WTC11 (cell line): Measurements from ENCODE around the gene OLFML2B. TPM values are rescaled to one million over a fixed set of nuclear protein-coding genes. Genes with fewer than 3 reads are reported as not detected.

ENCODE experiments used
- ATAC-seq: fragments of 200-7000 bp; cut with Tn5 transposase; 2 replicates; pipeline ENCODE4 v1.10.0; 2021; ENCODE audit warnings: mild to moderate bottlenecking, moderate library complexity
- CTCF ChIA-PET: fragments of 300-600 bp; sonication (Branson Sonifier 250); formaldehyde crosslinking; loops from one replicate; lab custom pipeline; 2021; ENCODE audit warnings: antibody characterized with exemption; lab: Charles Lee
- POLR2A ChIA-PET: fragments of 350-600 bp; sonication (Branson Sonifier 250); formaldehyde crosslinking; loops from one replicate; lab custom pipeline; 2021; ENCODE audit warnings: antibody characterized with exemption; lab: Charles Lee
- DNase-seq: peaks from one replicate; pipeline ENCODE4 v3.0.0; 2021; ENCODE audit warnings: low spot score
- H3K27ac Mint-ChIP-seq: 2 replicates; pipeline ENCODE4 v1.8.0; 2021; ENCODE audit warnings: mixed read lengths
- H3K27me3 Mint-ChIP-seq: 2 replicates; pipeline ENCODE4 v1.8.0; 2021; ENCODE audit warnings: low read depth, mild to moderate bottlenecking, moderate library complexity, mixed read lengths
- H3K36me3 Mint-ChIP-seq: 2 replicates; pipeline ENCODE4 v1.8.0; 2021; ENCODE audit warnings: mixed read lengths
- H3K4me1 Mint-ChIP-seq: 2 replicates; pipeline ENCODE4 v1.8.0; 2022; ENCODE audit warnings: mixed read lengths
- H3K4me3 Mint-ChIP-seq: 2 replicates; pipeline ENCODE4 v1.8.0; 2021; ENCODE audit warnings: mild to moderate bottlenecking, moderate library complexity, mixed read lengths
- H3K9me3 Mint-ChIP-seq: 2 replicates; pipeline ENCODE4 v1.8.0; 2021; ENCODE audit warnings: mixed read lengths
- AFF4 ChIP-seq: sonication (generic); formaldehyde crosslinking; IDR thresholded peaks from 2 replicates; pipeline ENCODE4 v1.8.1; 2023; ENCODE audit warnings: mild to moderate bottlenecking, missing genetic modification reagents, borderline replicate concordance
- ATF2 ChIP-seq: sonication (generic); formaldehyde crosslinking; IDR thresholded peaks from 2 replicates; pipeline ENCODE4 v1.8.1; 2022; ENCODE audit warnings: low read depth, missing genetic modification reagents, borderline replicate concordance
- ELF4 ChIP-seq: sonication (generic); formaldehyde crosslinking; IDR thresholded peaks from 2 replicates; pipeline ENCODE4 v1.8.1; 2022; ENCODE audit warnings: low read depth, mild to moderate bottlenecking, moderate library complexity, missing genetic modification reagents
- FOXK1 ChIP-seq: sonication (generic); formaldehyde crosslinking; IDR thresholded peaks from 2 replicates; pipeline ENCODE4 v1.8.0; 2022; ENCODE audit warnings: mild to moderate bottlenecking, moderate library complexity, missing genetic modification reagents
- GABPB1 ChIP-seq: sonication (generic); formaldehyde crosslinking; IDR thresholded peaks from 2 replicates; pipeline ENCODE4 v1.8.1; 2023; ENCODE audit warnings: mild to moderate bottlenecking, missing genetic modification reagents
- GRHL2 ChIP-seq: fragments of 250-450 bp; sonication (Bioruptor Pico); IDR thresholded peaks from 2 replicates; pipeline ENCODE4 v1.8.0; 2022; ENCODE audit warnings: mild to moderate bottlenecking, moderate library complexity; ENCODE audit not compliant: insufficient replicate concordance, severe bottlenecking
- GTF2I ChIP-seq: fragments of 250-450 bp; sonication (Bioruptor Pico); conservative IDR thresholded peaks from 2 replicates; pipeline ENCODE4 v1.4.0; 2021; ENCODE audit warnings: mild to moderate bottlenecking
- MLX ChIP-seq: sonication (generic); formaldehyde crosslinking; IDR thresholded peaks from 2 replicates; pipeline ENCODE4 v1.8.1; 2023; ENCODE audit warnings: mild to moderate bottlenecking, missing genetic modification reagents, moderate library complexity
- MXD4 ChIP-seq: fragments of 250-450 bp; sonication (Bioruptor Pico); IDR thresholded peaks from 2 replicates; pipeline ENCODE4 v1.8.0; 2021; ENCODE audit warnings: mild to moderate bottlenecking, moderate library complexity, borderline replicate concordance
- PREB ChIP-seq: sonication (generic); formaldehyde crosslinking; IDR thresholded peaks from 2 replicates; pipeline ENCODE4 v1.8.1; 2022; ENCODE audit warnings: mild to moderate bottlenecking, missing genetic modification reagents, moderate library complexity, borderline replicate concordance
- STAT6 ChIP-seq: sonication (generic); formaldehyde crosslinking; conservative IDR thresholded peaks from 2 replicates; pipeline ENCODE4 v1.8.1; 2023; ENCODE audit warnings: mild to moderate bottlenecking, low read depth, missing genetic modification reagents, moderate library complexity
- TCF7 ChIP-seq: sonication (generic); formaldehyde crosslinking; IDR thresholded peaks from 2 replicates; pipeline ENCODE4 v1.8.0; 2022; ENCODE audit warnings: mild to moderate bottlenecking, low read depth, missing genetic modification reagents, moderate library complexity
- USF2 ChIP-seq: sonication (generic); formaldehyde crosslinking; IDR thresholded peaks from 2 replicates; pipeline ENCODE4 v1.8.1; 2023; ENCODE audit warnings: mild to moderate bottlenecking, missing genetic modification reagents, moderate library complexity
- ZNF121 ChIP-seq: sonication (generic); formaldehyde crosslinking; IDR thresholded peaks from 2 replicates; pipeline ENCODE4 v1.8.0; 2023; ENCODE audit warnings: missing genetic modification reagents
- ZNF416 ChIP-seq: fragments of 250-450 bp; sonication (Bioruptor Pico); IDR thresholded peaks from 2 replicates; pipeline ENCODE4 v1.9.0; 2021; ENCODE audit warnings: mild to moderate bottlenecking, inconsistent platforms
- ZNF512 ChIP-seq: sonication (generic); formaldehyde crosslinking; IDR thresholded peaks from 2 replicates; pipeline ENCODE4 v1.8.1; 2022; ENCODE audit warnings: missing genetic modification reagents, borderline replicate concordance
- total RNA-seq: library from RNA; stranded (reverse); gene quantifications from 3 replicates; pipeline ENCODE4 v1.2.3, GENCODE V29; 2021

The OLFML2B gene
- total RNA-seq, 1 experiment from 2014 or later = 4.9 TPM

GRCh38 chr1:162000053-162000420 is 23.6 kb downstream of the OLFML2B start (continued):
- no peak for TF ChIP-seq USF2 (CRISPR knock-in tag)
- no peak for TF ChIP-seq TCF7 (CRISPR knock-in tag)
- no peak for TF ChIP-seq ZNF121 (CRISPR knock-in tag)

- H3K4me1 Mint-ChIP-seq = peaks cover 5% of the 10 kb centered on the region
- no peak overlapping the region for H3K27ac Mint-ChIP-seq
- no peak overlapping the region for H3K4me3 Mint-ChIP-seq
- no peaks in the 10 kb centered on the region for H3K36me3 Mint-ChIP-seq
- H3K27me3 Mint-ChIP-seq = no peaks in the 10 kb centered on the region
- CTCF ChIA-PET = interaction anchor here (1.1 kb wide), 1 partner anchor 207 kb away, joined by 3 read pairs; no protein-coding TSS in a partner anchor
- DNase-seq = no peak
- H3K9me3 Mint-ChIP-seq = no peaks in the 10 kb centered on the region
- POLR2A ChIA-PET = no interaction called here
- ATAC-seq = no peak
- TF ChIP-seq ATF2 (CRISPR knock-in tag) = no peak
- TF ChIP-seq ZNF512 = no peak
- TF ChIP-seq STAT6 (CRISPR knock-in tag) = no peak
- no peak for TF ChIP-seq MXD4 (CRISPR knock-in tag)
- no peak for TF ChIP-seq FOXK1
- no peak for TF ChIP-seq GTF2I (CRISPR knock-in tag)
- no peak for TF ChIP-seq GRHL2 (CRISPR knock-in tag)
- no peak for TF ChIP-seq ZNF416
Measured at GRCh38 chr1:161999301-162000052, 24.2 kb downstream of the OLFML2B start.

- no peak overlapping the region for H3K27ac Mint-ChIP-seq
- POLR2A ChIA-PET = interaction anchor here (0.6 kb wide), 1 partner anchor 64 kb away, joined by 3 read pairs; no protein-coding TSS in a partner anchor
- no peak for TF ChIP-seq PREB (CRISPR knock-in tag)
- TF ChIP-seq ELF4 = no peak
- TF ChIP-seq MXD4 (CRISPR knock-in tag) = no peak
- no peak for TF ChIP-seq AFF4 (CRISPR knock-in tag)
- TF ChIP-seq MLX (CRISPR knock-in tag) = no peak
- no peak for TF ChIP-seq GABPB1
- peaks cover 5% of the 10 kb centered on the region for H3K4me1 Mint-ChIP-seq
- CTCF ChIA-PET = no interaction called here
- no peak overlapping the region for H3K4me3 Mint-ChIP-seq
- no peaks in the 10 kb centered on the region for H3K27me3 Mint-ChIP-seq
- H3K9me3 Mint-ChIP-seq = no peaks in the 10 kb centered on the region
- H3K36me3 Mint-ChIP-seq = no peaks in the 10 kb centered on the region
- no peak for DNase-seq
- no peak for ATAC-seq
Measured at GRCh38 chr1:161998811-161999210, 24.9 kb downstream of the OLFML2B start.
